ENCODE measurements around the gene FGF14.

Gene FGF14

GRCh38 chr13:102361113-102361512, 40.7 kb downstream of the FGF14 start:
- Histone ChIP-seq H3K9me3 (ENCODE audit: insufficient read depth, low read length) (no peaks in the 10 kb centered on the region), H4K20me1 (ENCODE audit: low read depth, low read length) (no peaks in the 10 kb centered on the region), H3K4me3 (ENCODE audit: insufficient read depth, low read length, poor library complexity, severe bottlenecking) (no peak overlapping the region), H3F3A (ENCODE audit: insufficient read depth) (no peaks in the 10 kb centered on the region), H3K79me2 (ENCODE audit: insufficient read depth, low read length) (no peaks in the 10 kb centered on the region), H3K36me3 (ENCODE audit: low read length) (no peaks in the 10 kb centered on the region), H3K9me2 (replicated peaks; ENCODE audit: insufficient read depth, low read length) (no peaks in the 10 kb centered on the region), H3K27me3 (ENCODE audit: low read length) (no peaks in the 10 kb centered on the region), H3K9ac (ENCODE audit: low read length) (no peak overlapping the region), H3K27ac (ENCODE audit: low read depth, low read length) (no peak overlapping the region), H2AFZ (ENCODE audit: low read depth, low read length, severe bottlenecking) (no peak overlapping the region), H3K4me2 (ENCODE audit: low read depth, low read length, poor library complexity, severe bottlenecking) (no peak overlapping the region)
- TF ChIP-seq EZH2phosphoT487 (conservative IDR thresholded peaks at IDR 0.05; ENCODE audit: low read length) (no peak), CTCF (IDR thresholded peaks at IDR 0.05; ENCODE audit: insufficient read depth, low read length, poor library complexity, severe bottlenecking) (no peak)

GRCh38 chr13:102359264-102359663, 42.6 kb downstream of the FGF14 start:
- Histone ChIP-seq H3K9ac (ENCODE audit: low read length) (no peak overlapping the region), H3K27ac (ENCODE audit: low read depth, low read length) (no peak overlapping the region), H3F3A (ENCODE audit: insufficient read depth) (no peaks in the 10 kb centered on the region), H3K4me3 (ENCODE audit: insufficient read depth, low read length, poor library complexity, severe bottlenecking) (no peak overlapping the region), H3K27me3 (ENCODE audit: low read length) (no peaks in the 10 kb centered on the region), H2AFZ (ENCODE audit: low read depth, low read length, severe bottlenecking) (no peak overlapping the region), H3K9me2 (replicated peaks; ENCODE audit: insufficient read depth, low read length) (no peaks in the 10 kb centered on the region), H4K20me1 (ENCODE audit: low read depth, low read length) (no peaks in the 10 kb centered on the region), H3K79me2 (ENCODE audit: insufficient read depth, low read length) (no peaks in the 10 kb centered on the region), H3K36me3 (ENCODE audit: low read length) (no peaks in the 10 kb centered on the region), H3K9me3 (ENCODE audit: insufficient read depth, low read length) (no peaks in the 10 kb centered on the region), H3K4me2 (ENCODE audit: low read depth, low read length, poor library complexity, severe bottlenecking) (no peak overlapping the region)
- no peak for TF ChIP-seq EZH2phosphoT487 (conservative IDR thresholded peaks at IDR 0.05; ENCODE audit: low read length)
- TF ChIP-seq CTCF (IDR thresholded peaks at IDR 0.05; ENCODE audit: insufficient read depth, low read length, poor library complexity, severe bottlenecking), result no peak

GRCh38 chr13:102355251-102355650, 46.6 kb downstream of the FGF14 start:
- H3F3A ChIP-seq (ENCODE audit: insufficient read depth), result no peaks in the 10 kb centered on the region
- no peaks in the 10 kb centered on the region for H3K79me2 ChIP-seq (ENCODE audit: insufficient read depth, low read length)
- H2AFZ ChIP-seq (ENCODE audit: low read depth, low read length, severe bottlenecking), result no peak overlapping the region
- H3K9me3 ChIP-seq (ENCODE audit: insufficient read depth, low read length), result no peaks in the 10 kb centered on the region
- H3K27ac ChIP-seq (ENCODE audit: low read depth, low read length), result no peak overlapping the region
- TF ChIP-seq EZH2phosphoT487 (conservative IDR thresholded peaks at IDR 0.05; ENCODE audit: low read length) (no peak), CTCF (IDR thresholded peaks at IDR 0.05; ENCODE audit: insufficient read depth, low read length, poor library complexity, severe bottlenecking) (no peak)
- H3K36me3 ChIP-seq (ENCODE audit: low read length), result no peaks in the 10 kb centered on the region
- no peak overlapping the region for H3K4me3 ChIP-seq (ENCODE audit: insufficient read depth, low read length, poor library complexity, severe bottlenecking)
- H3K4me2 ChIP-seq (ENCODE audit: low read depth, low read length, poor library complexity, severe bottlenecking), result no peak overlapping the region
- no peaks in the 10 kb centered on the region for H3K9me2 ChIP-seq (replicated peaks; ENCODE audit: insufficient read depth, low read length)
- no peak overlapping the region for H3K9ac ChIP-seq (ENCODE audit: low read length)
- H3K27me3 ChIP-seq (ENCODE audit: low read length), result no peaks in the 10 kb centered on the region
- no peaks in the 10 kb centered on the region for H4K20me1 ChIP-seq (ENCODE audit: low read depth, low read length)
